GM18858 (cell line): ENCODE measurements around the gene LTO1.
"Not testable (repeated sequence)": the region's sequence is repeated elsewhere in the genome, so short reads cannot be mapped to it uniquely, and the experiment has no call there.

Experiments used
- ATAC-seq: cut with Tn5 transposase; IDR thresholded peaks from one replicate; pipeline ENCODE4 v1.9.1; 2021; ENCODE audit not compliant: unreplicated experiment

LTO1 gene

DNA sequence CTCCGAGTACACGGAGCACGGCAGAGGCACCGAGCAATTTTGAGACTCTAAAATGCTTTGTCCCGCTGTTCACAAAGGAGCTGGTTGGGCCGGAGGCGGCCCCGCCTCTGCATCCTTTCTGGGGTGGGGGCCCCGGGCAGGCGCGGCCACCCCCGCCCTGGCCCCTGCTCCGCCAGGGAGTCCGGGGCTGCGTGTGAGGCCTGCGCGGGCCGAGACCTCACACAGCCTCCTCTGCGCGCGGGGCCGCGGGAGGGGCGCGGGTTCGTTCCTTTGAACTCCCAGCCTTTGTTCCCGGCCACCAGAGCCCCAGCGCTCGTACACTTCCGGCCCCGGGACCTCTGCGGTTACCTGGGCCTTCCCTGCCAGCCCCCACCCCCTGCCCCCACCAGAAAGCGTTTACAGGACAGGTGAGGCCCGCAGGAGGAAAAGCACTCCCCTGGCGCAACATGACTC is 27.1 kb upstream of the LTO1 start:
- no peak for ATAC-seq

- ATAC-seq = no peak
These were observed 25.4 kb upstream of the LTO1 start for GRCh38 chr11:69700278-69701140.

GRCh38 chr11:69699213-69699612 is 24.1 kb upstream of the LTO1 start:
- no peak for ATAC-seq

GRCh38 chr11:69698362-69698761 is 23.2 kb upstream of the LTO1 start:
- no peak for ATAC-seq

DNA sequence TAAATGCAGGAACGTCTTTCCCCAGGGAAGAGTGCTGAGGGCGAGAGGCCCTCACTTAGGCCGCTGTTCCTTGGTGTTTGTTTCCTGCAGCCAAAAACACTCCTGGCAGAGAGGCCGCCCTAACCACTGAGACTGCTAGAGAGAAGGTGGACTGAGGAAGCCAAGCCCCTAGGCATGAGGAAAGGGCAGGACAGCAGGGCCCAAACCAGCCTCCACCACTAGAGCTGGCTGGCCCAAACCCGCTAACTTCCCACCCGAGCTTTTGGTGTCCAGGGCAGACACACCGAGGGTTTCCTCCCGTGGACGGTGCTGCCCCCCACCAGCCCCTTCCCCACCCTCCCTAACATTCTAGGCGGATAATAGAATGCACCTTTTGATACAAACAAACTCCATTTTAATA is 22.7 kb upstream of the LTO1 start:
- ATAC-seq = no peak

GRCh38 chr11:69697469-69697843 is 22.3 kb upstream of the LTO1 start:
- no peak for ATAC-seq

DNA sequence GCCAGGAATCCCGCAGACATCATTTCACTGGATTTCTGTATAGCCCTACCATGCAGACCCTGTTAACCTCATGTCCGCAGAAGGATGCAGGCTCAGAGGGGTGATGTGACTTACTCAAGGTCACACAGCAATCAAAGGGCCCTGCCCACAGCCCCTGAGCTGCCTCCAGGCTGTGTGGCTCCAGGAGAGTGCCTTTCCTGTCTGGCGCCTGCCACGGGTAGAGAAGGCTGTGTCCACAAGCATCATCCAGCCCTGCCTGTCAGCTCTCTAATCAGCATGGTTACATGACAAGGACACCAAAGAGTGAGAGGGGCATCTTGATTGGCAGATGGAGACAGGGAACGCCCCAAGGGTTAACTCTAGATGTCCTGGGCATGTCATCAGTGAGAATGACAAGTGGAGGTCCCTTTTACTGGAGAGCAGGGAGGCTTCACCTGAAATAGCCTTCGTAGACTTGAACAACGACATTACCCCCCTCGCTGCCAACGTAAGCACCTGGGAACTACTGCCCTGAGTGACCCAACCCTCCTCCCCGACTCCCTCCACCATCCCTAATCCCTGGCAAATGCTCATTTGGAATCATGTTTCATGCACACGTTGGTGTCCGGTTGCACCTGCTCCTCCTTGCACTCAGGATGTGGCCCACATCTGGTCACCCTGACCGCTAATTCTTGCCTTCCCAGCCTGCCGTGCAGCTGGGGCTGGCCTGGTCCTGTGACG is 21.8 kb upstream of the LTO1 start:
- no peak for ATAC-seq

DNA sequence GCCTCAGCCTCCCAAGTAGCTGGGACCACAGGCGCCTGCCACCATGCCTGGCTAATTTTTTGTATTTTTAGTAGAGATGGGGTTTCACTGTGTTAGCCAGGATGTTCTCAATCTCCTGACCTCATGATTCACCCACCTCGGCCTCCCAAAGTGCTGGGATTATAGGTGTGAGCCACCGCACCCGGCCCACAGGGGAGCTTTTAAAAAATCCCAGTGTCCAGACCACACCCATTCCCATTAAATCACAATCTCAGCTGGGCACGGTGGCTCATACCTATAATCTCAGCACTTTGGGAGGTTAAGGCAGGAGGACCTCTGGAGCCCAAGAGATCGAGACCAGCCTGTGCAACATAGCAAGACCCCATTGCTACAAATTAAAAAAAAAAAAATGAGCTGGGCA is 20.8 kb upstream of the LTO1 start:
- ATAC-seq = not testable (repeated sequence)

DNA sequence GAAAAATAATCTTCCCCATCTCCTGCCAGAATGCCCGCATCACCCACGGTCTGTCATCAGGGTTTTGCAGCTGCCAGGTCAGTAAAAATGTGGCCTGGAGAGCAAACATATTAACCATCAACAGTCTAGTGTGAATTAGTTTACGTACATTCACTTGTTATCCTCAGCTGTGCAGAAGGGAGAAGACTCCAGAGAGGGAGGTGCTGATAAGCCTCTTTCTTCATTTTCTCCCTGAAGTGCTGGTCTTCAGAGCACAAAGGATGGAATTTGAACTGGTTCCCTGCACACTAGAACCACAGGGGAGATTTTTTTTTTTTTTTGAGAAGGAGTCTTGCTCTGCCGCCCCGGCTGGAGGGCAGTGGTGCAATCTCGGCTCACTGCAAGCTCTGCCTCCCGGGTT is 20.4 kb upstream of the LTO1 start:
- ATAC-seq = no peak

DNA sequence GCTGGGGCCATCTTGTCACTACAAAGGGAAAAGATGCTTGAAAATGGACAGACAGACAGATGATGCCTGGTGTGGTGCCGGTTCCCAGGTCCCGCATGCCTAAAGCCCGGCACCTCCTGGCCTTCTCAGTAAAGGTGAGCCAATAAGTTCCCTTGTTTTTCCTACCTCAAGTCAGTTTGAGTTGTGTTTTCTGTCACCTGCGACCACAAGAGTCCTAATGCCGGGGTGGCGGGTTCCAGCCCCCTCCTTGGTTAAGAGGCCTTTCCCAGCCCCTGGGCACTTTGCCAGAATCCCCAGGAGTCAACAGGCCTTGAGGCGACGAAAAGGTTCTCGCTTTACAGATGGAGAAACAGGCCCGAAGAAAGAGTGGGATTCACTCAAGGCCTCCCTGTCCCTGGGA is 19.6 kb upstream of the LTO1 start:
- no peak for ATAC-seq

- no peak for ATAC-seq
These were observed 17.3 kb upstream of the LTO1 start for GRCh38 chr11:69692422-69692821.

GRCh38 chr11:69691463-69691862 is 16.3 kb upstream of the LTO1 start:
- no peak for ATAC-seq

DNA sequence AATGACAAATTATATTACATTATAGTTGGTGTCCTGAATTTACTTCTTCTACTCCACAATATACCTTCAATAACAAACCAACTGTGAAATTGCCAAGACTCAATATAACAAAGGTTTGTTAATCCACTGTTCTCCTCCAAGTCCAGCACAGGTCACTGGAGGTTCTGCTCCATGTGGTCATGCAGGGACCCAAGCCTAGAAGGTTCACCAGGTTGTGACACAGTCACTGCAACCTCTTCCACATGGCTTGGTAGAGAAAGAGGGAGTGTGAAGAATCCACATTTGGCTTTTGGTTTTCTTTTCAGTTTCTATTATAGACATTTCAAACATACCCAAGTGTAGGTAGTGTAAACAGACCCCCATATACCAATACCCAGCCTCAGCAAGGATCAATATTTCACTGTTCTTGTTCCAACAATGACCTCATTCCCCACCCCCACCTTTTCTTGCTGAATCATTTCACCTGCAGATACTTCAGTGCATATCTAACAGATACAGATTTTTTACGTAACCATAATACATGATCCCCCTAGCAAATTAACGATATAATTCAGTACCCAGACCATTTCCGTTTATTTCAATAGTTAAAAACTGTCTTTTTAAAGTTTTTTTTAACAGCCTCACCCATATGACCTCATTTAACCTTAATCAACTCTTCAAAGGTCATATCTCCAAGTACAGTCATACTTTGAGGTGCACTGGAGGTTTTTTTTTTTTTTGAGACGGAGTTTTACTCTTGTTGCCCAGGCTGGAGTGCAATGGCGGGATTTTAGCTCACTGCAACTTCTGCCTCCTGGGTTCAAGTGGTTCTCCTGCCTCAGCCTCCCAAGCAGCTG is 14.5 kb upstream of the LTO1 start:
- no peak for ATAC-seq

DNA sequence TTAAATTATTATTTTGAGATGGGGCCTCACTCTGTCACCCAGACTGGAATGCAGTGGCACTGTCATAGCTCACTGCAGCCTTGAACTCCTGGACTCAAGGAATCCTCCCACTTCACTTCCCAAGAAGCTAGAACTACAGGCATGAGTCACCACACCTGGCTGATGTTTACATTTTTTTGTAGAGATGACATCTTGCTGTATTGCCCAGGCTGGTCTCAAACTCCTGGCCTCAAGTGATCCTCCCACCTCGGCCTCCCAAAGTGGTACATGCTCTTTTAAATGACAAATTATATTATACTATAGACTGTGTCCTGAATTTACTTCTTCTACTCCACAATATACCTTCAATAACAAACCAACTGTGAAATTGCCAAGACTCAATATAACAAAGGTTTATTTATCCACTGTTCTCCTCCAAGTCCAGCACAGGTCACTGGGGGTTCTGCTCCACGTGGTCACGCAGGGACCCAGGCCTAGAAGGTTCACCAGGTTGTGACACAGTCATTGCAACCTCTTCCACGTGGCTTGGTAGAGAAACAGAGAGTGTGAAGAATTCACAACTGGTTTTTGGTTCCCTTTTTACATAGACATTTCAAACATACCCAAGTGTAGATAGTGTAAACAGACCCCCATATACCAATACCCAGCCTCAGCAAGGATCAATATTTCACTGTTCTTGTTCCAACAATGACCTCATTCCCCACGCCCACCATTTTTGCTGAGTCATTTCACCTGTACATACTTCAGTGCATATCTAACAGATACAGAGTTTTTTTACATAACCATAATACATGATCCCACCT is 13.0 kb upstream of the LTO1 start:
- ATAC-seq = not testable (repeated sequence)

DNA sequence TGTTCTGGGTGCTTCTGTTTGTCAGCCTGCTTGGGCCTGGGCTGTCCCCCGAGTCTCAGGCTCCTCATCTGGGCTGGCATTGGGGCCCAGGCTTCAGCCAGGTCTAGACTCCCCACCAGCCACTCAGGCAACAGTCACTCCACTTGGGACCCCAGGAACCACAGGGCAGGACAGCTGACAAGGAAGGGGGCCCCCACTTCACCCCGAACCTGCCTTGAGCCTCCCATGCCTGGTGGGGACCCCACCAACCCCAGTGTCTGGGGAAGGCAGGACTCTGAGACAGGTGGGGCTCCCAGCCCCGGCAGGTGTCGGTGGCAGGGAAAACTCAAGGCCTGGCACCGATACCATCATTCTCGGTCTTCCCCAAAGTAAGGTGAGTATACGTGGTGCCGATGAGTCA is 11.7 kb upstream of the LTO1 start:
- ATAC-seq = no peak

GRCh38 chr11:69686452-69686851 is 11.3 kb upstream of the LTO1 start:
- ATAC-seq = no peak

GRCh38 chr11:69685348-69685747 is 10.2 kb upstream of the LTO1 start:
- no peak for ATAC-seq

GRCh38 chr11:69684651-69685050 is 9.5 kb upstream of the LTO1 start:
- ATAC-seq = no peak

- no peak for ATAC-seq
These were observed 8.7 kb upstream of the LTO1 start for GRCh38 chr11:69683764-69684333.

DNA sequence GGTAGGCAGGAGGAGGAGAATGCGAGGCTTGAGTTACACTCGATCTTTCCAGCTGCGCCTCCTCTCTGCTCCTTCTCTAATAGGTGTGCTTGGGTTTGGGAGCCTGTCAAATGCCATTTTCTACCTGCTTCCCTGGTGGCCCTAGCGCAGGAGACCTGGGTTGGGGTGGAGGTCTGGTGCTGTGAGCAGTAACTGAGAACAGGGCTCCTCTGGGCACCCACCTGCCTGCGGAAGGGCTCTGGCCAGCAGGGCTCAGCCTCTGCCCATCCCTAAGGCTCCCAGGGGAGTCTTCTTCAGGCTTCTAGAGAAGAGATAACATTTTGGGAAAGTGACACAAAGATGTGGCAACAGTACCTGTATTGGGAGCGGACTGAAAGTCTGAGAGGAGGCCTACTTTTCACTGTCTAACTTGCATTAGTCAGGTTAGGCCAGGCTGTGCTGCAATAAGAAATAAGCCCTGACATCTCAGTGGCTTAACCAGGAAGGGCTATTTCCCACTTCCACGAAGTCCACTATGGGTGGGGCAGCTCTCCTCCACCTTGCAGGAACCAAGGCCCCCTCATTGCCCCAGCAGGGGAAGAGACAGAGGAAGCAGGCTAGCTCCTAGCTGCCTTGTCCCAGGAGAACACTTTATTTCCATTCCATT is 7.7 kb upstream of the LTO1 start:
- no peak for ATAC-seq
